ENCODE results near the gene C10orf120.

C10orf120 gene

DNA sequence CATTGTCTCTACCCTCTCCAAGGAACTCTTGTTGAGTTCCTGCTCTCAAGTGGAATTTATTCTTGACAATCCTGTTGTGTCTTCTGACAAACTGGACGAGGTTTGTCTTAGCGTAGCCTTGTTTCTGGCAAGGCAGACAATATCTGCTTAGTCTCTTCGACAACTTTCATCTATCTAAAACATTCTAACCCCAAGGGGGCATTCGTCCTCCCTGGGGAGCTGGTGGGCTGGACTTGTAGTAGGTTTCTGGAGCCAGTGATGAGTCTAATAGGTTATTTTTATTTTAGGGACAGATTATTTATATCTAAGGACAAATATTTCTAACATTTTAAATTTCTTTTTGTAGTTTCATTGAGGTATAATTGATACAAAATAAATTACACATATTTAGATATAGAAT, 7.3 kb upstream of the C10orf120 start:
- no peak overlapping the region for H3K9ac ChIP-seq (ENCODE audit: low read depth in 1 of 2, low read length in 2 of 2)

DNA sequence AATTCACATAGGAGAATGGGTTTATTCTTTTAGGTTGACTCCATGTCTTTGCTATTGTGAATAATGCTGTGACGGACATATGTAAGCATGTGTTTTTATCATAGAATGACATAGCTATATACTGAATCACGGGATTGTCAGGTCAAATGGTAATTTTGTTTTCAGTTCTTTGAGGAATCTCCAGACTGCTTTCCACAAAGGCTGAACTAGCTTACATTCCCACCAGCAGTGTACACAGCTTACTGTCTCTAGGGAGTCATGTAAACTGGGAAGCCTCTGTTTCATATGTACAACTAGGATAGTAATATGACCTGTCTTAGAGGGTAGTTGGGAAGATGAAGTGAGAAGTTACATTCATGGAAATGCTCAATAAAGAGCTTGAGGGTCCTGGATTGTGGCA, 6.8 kb upstream of the C10orf120 start:
- no peak overlapping the region for H3K9ac ChIP-seq (ENCODE audit: low read depth in 1 of 2, low read length in 2 of 2)
- peaks cover 0 to 3% of the 10 kb centered on the region in 2 donors for H3K27me3 ChIP-seq (ENCODE audit: control insufficient read depth in 2 of 2, insufficient read depth in 2 of 2, low read length in 2 of 2)
- no peaks in the 10 kb centered on the region for H3K36me3 ChIP-seq (ENCODE audit: control insufficient read depth in 2 of 2, insufficient read depth in 2 of 2, low read length in 2 of 2)
- H3K9me3 ChIP-seq (ENCODE audit: control insufficient read depth in 2 of 2, low read length in 2 of 2): no peaks in the 10 kb centered on the region
- no peaks in the 10 kb centered on the region for H3K4me1 ChIP-seq (ENCODE audit: control insufficient read depth in 2 of 2, insufficient read depth in 2 of 2, low read length in 2 of 2)
- no peak overlapping the region for H3K27ac ChIP-seq (ENCODE audit: low read depth in 2 of 2, low read length in 2 of 2)
- no peak overlapping the region for H3K4me3 ChIP-seq (ENCODE audit: low read length in 2 of 2)

More for the DNA sequence above, 7.3 kb upstream of the C10orf120 start:
- Histone ChIP-seq H3K27ac (ENCODE audit: low read depth in 2 of 2, low read length in 2 of 2) (no peak overlapping the region), H3K4me1 (ENCODE audit: control insufficient read depth in 2 of 2, insufficient read depth in 2 of 2, low read length in 2 of 2) (no peaks in the 10 kb centered on the region), H3K36me3 (ENCODE audit: control insufficient read depth in 2 of 2, insufficient read depth in 2 of 2, low read length in 2 of 2) (no peaks in the 10 kb centered on the region), H3K27me3 (ENCODE audit: control insufficient read depth in 2 of 2, insufficient read depth in 2 of 2, low read length in 2 of 2) (peaks cover under 1 to 6% of the 10 kb centered on the region in 2 donors), H3K4me3 (ENCODE audit: low read length in 2 of 2) (no peak overlapping the region), H3K9me3 (ENCODE audit: control insufficient read depth in 2 of 2, low read length in 2 of 2) (no peaks in the 10 kb centered on the region)

DNA sequence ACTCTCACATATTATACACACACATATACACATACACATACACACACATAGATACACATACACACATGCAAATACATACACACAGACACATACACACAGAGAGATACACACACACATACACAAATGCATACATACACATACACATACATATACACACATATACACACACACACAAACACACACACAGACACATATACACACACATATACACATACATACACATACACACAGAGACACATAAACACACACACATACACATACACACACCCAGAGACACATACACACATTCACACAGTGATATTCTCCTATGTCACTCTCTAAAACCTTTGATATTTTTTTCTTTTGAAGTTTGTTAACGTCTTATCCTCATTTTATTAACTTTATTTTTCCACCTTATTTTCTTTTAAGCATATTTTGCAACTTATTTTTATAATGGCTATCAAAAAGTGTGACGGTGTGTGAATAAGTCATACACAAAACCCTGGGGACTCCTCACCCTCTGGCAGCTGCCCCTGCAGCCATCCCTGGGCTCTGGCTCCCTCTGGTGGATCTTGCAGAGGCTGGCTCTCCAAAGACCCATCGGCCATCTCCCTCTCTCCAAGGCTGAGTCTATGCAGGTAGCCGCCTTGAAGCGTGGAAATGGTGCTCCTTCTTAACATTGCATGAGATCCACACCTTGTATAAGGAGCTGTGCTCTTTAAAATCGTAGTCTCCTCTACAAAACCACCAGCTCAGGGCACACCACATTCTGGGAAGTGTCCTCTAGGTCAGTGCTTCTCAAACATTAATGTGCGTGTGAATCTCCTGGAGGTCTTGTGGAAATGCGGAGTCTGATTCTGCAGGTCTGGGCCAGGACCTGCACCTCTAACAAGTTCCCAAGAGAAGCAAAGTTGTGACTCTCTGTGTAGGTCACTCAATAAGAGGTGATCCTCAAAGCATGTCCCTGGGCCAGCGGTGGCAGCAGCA, 4.1 kb upstream of the C10orf120 start:
- Histone ChIP-seq H3K36me3 (ENCODE audit: control insufficient read depth in 2 of 2, insufficient read depth in 2 of 2, low read length in 2 of 2) (no peaks in the 10 kb centered on the region), H3K27me3 (ENCODE audit: control insufficient read depth in 2 of 2, insufficient read depth in 2 of 2, low read length in 2 of 2) (no peaks in the 10 kb centered on the region), H3K4me3 (ENCODE audit: low read length in 2 of 2) (no peak overlapping the region), H3K9ac (ENCODE audit: low read depth in 1 of 2, low read length in 2 of 2) (no peak overlapping the region), H3K4me1 (ENCODE audit: control insufficient read depth in 2 of 2, insufficient read depth in 2 of 2, low read length in 2 of 2) (no peaks in the 10 kb centered on the region), H3K27ac (ENCODE audit: low read depth in 2 of 2, low read length in 2 of 2) (no peak overlapping the region), H3K9me3 (ENCODE audit: control insufficient read depth in 2 of 2, low read length in 2 of 2) (no peaks in the 10 kb centered on the region)

DNA sequence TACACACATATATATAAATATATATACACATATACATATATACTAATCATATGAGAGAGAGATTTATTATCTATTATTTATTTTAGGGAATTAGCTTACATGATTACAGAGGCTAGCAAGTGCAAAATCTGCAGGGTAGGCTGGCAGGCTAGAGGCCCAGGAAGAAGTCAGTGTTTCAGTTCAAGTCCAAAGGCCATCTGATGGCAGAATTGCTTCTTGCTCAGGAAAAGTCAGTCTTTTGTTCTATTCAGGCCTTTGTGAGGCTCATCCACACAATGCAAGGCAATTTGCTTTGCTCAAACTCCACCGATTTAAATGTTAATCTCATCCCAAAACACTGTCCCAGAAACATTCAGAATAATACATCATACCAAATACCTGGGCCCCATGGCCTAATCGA, 2.6 kb upstream of the C10orf120 start:
- Histone ChIP-seq H3K4me3 (ENCODE audit: low read length in 2 of 2) (no peak overlapping the region), H3K27me3 (ENCODE audit: control insufficient read depth in 2 of 2, insufficient read depth in 2 of 2, low read length in 2 of 2) (no peaks in the 10 kb centered on the region), H3K36me3 (ENCODE audit: control insufficient read depth in 2 of 2, insufficient read depth in 2 of 2, low read length in 2 of 2) (no peaks in the 10 kb centered on the region), H3K27ac (ENCODE audit: low read depth in 2 of 2, low read length in 2 of 2) (no peak overlapping the region), H3K4me1 (ENCODE audit: control insufficient read depth in 2 of 2, insufficient read depth in 2 of 2, low read length in 2 of 2) (no peaks in the 10 kb centered on the region), H3K9ac (ENCODE audit: low read depth in 1 of 2, low read length in 2 of 2) (no peak overlapping the region), H3K9me3 (ENCODE audit: control insufficient read depth in 2 of 2, low read length in 2 of 2) (no peaks in the 10 kb centered on the region)

DNA sequence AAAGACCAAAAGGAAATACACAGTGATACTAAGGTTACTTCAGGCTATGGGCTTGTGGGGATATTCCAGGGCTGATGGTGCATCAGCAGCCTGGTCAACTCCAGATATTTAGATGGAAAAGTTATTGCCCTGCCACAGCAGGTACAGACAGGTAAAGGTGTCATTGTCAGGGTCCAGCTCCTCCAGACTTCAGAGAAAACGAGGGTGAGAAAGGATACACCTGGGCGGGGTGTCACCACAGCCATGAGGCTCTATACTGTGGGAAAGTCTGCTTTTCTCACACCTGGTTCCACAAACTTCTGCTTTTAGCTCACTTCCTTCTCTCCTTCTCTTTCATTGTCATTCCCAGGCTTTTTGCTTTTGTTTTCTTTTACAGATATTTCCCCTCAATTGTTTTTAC, 2.0 kb upstream of the C10orf120 start:
- Histone ChIP-seq H3K36me3 (ENCODE audit: control insufficient read depth in 2 of 2, insufficient read depth in 2 of 2, low read length in 2 of 2) (no peaks in the 10 kb centered on the region), H3K9me3 (ENCODE audit: control insufficient read depth in 2 of 2, low read length in 2 of 2) (no peaks in the 10 kb centered on the region), H3K9ac (ENCODE audit: low read depth in 1 of 2, low read length in 2 of 2) (no peak overlapping the region), H3K4me1 (ENCODE audit: control insufficient read depth in 2 of 2, insufficient read depth in 2 of 2, low read length in 2 of 2) (no peaks in the 10 kb centered on the region), H3K4me3 (ENCODE audit: low read length in 2 of 2) (no peak overlapping the region), H3K27me3 (ENCODE audit: control insufficient read depth in 2 of 2, insufficient read depth in 2 of 2, low read length in 2 of 2) (no peaks in the 10 kb centered on the region), H3K27ac (ENCODE audit: low read depth in 2 of 2, low read length in 2 of 2) (no peak overlapping the region)

DNA sequence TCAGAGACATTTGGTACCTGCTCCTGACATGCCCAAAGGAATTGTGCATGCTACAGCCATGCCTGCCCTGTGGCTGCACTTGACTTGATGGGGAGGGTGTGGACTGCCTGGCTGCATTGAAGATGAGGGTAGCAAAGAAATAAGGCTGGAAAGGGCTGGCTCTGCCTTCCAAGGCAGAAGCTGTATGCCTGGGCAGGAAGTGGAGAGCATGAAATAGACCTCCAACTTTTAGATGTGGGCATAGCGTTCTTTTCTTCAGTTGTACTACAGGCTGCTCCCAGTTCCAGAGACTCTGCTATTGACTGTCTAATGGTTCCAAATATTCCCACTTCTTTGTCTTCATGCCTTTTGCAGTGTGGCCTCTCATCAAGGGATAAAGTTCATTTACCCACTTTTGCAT, 3.0 kb downstream of the C10orf120 start:
- H3K9me3 ChIP-seq (ENCODE audit: control insufficient read depth in 2 of 2, low read length in 2 of 2): no peaks in the 10 kb centered on the region
- no peaks in the 10 kb centered on the region for H3K4me1 ChIP-seq (ENCODE audit: control insufficient read depth in 2 of 2, insufficient read depth in 2 of 2, low read length in 2 of 2)
- H3K27ac ChIP-seq (ENCODE audit: low read depth in 2 of 2, low read length in 2 of 2): no peak overlapping the region
- H3K36me3 ChIP-seq (ENCODE audit: control insufficient read depth in 2 of 2, insufficient read depth in 2 of 2, low read length in 2 of 2): no peaks in the 10 kb centered on the region
- H3K4me3 ChIP-seq (ENCODE audit: low read length in 2 of 2): no peak overlapping the region
- H3K27me3 ChIP-seq (ENCODE audit: control insufficient read depth in 2 of 2, insufficient read depth in 2 of 2, low read length in 2 of 2): peaks cover 0 to 2% of the 10 kb centered on the region in 2 donors
- no peak overlapping the region for H3K9ac ChIP-seq (ENCODE audit: low read depth in 1 of 2, low read length in 2 of 2)

DNA sequence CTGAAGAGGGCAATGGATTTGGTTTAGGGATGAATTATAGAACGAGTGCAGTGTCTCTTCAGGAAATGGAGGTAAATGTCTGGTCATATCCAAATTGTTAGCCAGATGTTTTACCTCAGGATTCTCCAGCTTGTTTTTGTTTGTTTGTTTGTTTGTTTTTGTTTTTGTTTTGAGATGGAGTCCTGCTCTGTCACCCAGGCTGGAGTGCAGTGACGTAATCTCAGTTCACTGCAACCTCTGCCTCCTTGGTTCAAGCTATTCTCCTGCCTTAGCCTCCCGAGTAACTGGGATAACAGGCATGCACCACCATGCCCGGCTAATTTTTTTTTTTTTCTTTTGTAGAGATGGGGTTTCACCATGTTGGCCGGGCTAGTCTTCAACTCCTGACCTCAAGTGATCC, 6.9 kb downstream of the C10orf120 start:
- Histone ChIP-seq H3K9ac (ENCODE audit: low read depth in 1 of 2, low read length in 2 of 2) (no peak overlapping the region), H3K27me3 (ENCODE audit: control insufficient read depth in 2 of 2, insufficient read depth in 2 of 2, low read length in 2 of 2) (peaks cover 3 to 4% of the 10 kb centered on the region in 2 donors), H3K4me1 (ENCODE audit: control insufficient read depth in 2 of 2, insufficient read depth in 2 of 2, low read length in 2 of 2) (no peaks in the 10 kb centered on the region), H3K27ac (ENCODE audit: low read depth in 2 of 2, low read length in 2 of 2) (no peak overlapping the region), H3K4me3 (ENCODE audit: low read length in 2 of 2) (no peak overlapping the region), H3K36me3 (ENCODE audit: control insufficient read depth in 2 of 2, insufficient read depth in 2 of 2, low read length in 2 of 2) (no peaks in the 10 kb centered on the region), H3K9me3 (ENCODE audit: control insufficient read depth in 2 of 2, low read length in 2 of 2) (no peaks in the 10 kb centered on the region)

DNA sequence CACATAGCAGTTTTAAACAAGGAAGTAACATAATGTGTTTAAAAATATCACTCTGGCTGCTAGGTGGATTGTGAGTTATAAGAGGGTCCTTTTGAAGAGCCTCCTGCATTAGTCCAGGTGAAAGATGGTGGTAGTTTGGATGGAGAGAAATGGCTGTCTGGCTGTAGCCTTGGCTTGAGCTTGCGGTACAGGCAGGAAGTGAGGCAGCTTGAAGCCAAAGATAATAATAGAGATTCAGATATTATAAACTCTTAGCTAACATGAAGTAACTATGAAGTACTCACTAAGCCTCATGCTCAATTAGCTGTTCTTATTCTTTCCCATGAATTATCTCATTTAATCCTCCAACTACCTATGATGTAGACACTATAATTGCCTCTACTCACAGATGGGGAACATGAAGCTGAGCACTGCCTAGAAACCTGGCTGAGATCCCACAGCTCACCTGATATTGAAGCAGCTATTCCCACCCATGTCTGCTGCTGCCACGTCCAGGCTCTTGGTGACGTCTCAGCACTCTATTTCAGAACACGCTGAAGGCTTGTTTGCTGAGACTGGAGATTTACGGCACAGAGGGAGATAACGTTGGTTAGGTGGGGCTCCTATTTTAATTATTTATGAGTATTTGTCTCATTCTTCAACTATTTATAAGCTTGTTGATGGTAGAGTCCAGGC, 10.4 kb downstream of the C10orf120 start:
- Histone ChIP-seq H3K9ac (ENCODE audit: low read depth in 1 of 2, low read length in 2 of 2) (no peak overlapping the region), H3K9me3 (ENCODE audit: control insufficient read depth in 2 of 2, low read length in 2 of 2) (no peaks in the 10 kb centered on the region)

DNA sequence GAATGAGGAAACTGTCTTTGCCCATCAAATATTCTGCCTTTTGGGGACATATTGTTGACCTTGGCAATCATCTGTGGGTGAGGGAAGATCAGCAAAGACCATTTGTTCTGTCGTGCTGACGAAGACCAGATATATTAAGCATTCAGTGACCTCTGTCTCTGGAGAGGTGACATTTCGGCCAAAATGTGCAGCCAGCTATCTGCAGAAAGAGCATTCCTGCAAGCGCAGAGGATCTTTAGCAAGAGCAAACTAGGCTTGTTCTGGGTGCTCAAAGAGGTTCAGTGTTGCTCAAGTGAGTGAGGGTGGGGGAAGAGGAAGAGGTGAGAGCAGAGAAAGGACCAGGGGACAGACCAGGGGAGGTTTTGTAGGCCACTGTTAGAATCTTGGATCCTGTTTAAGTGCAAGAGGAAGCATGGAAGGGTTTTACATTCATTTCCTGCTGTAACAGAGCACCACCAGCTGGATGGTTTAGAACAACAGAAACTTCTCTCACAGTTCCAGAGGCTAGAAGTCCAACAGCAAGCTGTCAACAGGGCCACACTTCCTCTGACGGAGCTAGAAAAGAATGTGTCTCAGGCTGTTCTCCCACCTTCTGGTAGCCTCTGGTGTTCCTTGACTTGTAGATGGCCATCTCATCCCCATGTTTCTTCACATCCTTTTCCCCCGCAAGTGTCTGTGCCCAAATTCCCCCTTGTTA, 11.2 kb downstream of the C10orf120 start:
- Histone ChIP-seq H3K9ac (ENCODE audit: low read depth in 1 of 2, low read length in 2 of 2) (no peak overlapping the region), H3K4me3 (ENCODE audit: low read length in 2 of 2) (no peak overlapping the region), H3K27me3 (ENCODE audit: control insufficient read depth in 2 of 2, insufficient read depth in 2 of 2, low read length in 2 of 2) (peaks cover 3 to 4% of the 10 kb centered on the region in 2 donors), H3K36me3 (ENCODE audit: control insufficient read depth in 2 of 2, insufficient read depth in 2 of 2, low read length in 2 of 2) (no peaks in the 10 kb centered on the region), H3K27ac (ENCODE audit: low read depth in 2 of 2, low read length in 2 of 2) (no peak overlapping the region), H3K4me1 (ENCODE audit: control insufficient read depth in 2 of 2, insufficient read depth in 2 of 2, low read length in 2 of 2) (no peaks in the 10 kb centered on the region), H3K9me3 (ENCODE audit: control insufficient read depth in 2 of 2, low read length in 2 of 2) (no peaks in the 10 kb centered on the region)

More for the DNA sequence above, 10.4 kb downstream of the C10orf120 start:
- no peak overlapping the region for H3K27ac ChIP-seq (ENCODE audit: low read depth in 2 of 2, low read length in 2 of 2)
- H3K4me3 ChIP-seq (ENCODE audit: low read length in 2 of 2): no peak overlapping the region
- H3K36me3 ChIP-seq (ENCODE audit: control insufficient read depth in 2 of 2, insufficient read depth in 2 of 2, low read length in 2 of 2): no peaks in the 10 kb centered on the region
- no peaks in the 10 kb centered on the region for H3K4me1 ChIP-seq (ENCODE audit: control insufficient read depth in 2 of 2, insufficient read depth in 2 of 2, low read length in 2 of 2)
- H3K27me3 ChIP-seq (ENCODE audit: control insufficient read depth in 2 of 2, insufficient read depth in 2 of 2, low read length in 2 of 2): peaks cover 3 to 4% of the 10 kb centered on the region in 2 donors

DNA sequence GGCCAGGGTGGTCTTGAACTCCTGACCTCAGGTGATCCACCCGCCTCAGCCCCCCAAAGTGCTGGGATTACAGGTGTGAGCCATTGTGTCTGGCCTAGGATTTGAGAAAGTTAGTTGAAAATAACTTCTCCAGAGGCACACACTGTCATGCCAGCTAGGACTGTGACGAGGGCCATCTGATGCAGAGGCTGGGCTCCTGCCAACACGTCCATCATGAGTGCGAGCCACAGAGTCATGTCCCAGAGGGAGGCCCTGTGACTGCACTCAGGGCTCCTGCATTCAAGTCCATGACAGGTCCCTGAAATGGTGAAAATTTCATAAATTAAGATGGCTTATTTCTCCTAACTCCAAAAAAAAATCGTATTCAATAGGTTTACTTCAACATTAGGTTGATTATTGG, 17.1 kb downstream of the C10orf120 start:
- no peak overlapping the region for H3K9ac ChIP-seq (ENCODE audit: low read depth in 1 of 2, low read length in 2 of 2)
- no peak overlapping the region for H3K27ac ChIP-seq (ENCODE audit: low read depth in 2 of 2, low read length in 2 of 2)
- no peaks in the 10 kb centered on the region for H3K9me3 ChIP-seq (ENCODE audit: control insufficient read depth in 2 of 2, low read length in 2 of 2)
- H3K4me1 ChIP-seq (ENCODE audit: control insufficient read depth in 2 of 2, insufficient read depth in 2 of 2, low read length in 2 of 2): no peaks in the 10 kb centered on the region
- H3K27me3 ChIP-seq (ENCODE audit: control insufficient read depth in 2 of 2, insufficient read depth in 2 of 2, low read length in 2 of 2): no peaks in the 10 kb centered on the region
- no peaks in the 10 kb centered on the region for H3K36me3 ChIP-seq (ENCODE audit: control insufficient read depth in 2 of 2, insufficient read depth in 2 of 2, low read length in 2 of 2)
- H3K4me3 ChIP-seq (ENCODE audit: low read length in 2 of 2): no peak overlapping the region

Measured in mucosa of rectum (tissue), 2 donors.